OCI-LY3 (cell line): ENCODE data around the gene TRIM33.

ENCODE experiments used
- EZH2phosphoT487 ChIP-seq: fragments of 200-600 bp; shearing (Covaris generic); IDR thresholded peaks from 2 replicates; pipeline ENCODE4 v1.6.1; 2018; ENCODE audit warnings: antibody characterized with exemption, mixed run types, low read depth
- TF ChIP-seq, protein P1 (sequence below): fragments of 200-600, 300-600 bp; sonication (generic); IDR thresholded peaks from 2 replicates; pipeline ENCODE4 v1.5.1; 2014; ENCODE audit warnings: antibody characterized with exemption, low read length, low read depth

DNA sequence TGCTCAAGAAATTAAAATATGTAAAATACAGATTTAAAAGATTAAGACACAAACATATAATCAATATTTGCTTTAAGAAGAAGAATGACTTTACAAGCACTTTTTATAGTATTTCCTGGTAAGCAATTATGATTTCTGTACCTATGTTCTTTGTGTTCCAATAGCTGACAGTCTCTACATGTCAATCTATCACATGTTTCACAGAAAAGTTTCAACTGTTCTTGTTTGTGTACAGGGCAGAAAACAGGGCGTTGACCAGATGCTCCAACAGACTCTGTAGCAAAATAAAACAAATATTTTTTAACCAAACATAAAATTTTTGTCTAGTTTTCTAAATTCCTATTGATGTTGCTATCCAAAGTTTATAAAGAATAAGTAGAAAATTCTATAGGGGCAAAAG lies 48.0 kb downstream of the TRIM33 start:
- TF ChIP-seq, protein P1, sequence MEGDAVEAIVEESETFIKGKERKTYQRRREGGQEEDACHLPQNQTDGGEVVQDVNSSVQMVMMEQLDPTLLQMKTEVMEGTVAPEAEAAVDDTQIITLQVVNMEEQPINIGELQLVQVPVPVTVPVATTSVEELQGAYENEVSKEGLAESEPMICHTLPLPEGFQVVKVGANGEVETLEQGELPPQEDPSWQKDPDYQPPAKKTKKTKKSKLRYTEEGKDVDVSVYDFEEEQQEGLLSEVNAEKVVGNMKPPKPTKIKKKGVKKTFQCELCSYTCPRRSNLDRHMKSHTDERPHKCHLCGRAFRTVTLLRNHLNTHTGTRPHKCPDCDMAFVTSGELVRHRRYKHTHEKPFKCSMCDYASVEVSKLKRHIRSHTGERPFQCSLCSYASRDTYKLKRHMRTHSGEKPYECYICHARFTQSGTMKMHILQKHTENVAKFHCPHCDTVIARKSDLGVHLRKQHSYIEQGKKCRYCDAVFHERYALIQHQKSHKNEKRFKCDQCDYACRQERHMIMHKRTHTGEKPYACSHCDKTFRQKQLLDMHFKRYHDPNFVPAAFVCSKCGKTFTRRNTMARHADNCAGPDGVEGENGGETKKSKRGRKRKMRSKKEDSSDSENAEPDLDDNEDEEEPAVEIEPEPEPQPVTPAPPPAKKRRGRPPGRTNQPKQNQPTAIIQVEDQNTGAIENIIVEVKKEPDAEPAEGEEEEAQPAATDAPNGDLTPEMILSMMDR: no peak
- no peak for TF ChIP-seq EZH2phosphoT487
